Right lobe of liver (tissue), 4 donors: ENCODE data around the gene LRIT3.

Experiments used
- CTCF ChIP-seq, 4 donors: fragments of 200-600 bp in 3 of 4; fragments of 450-650 bp in 1 of 4; IDR thresholded peaks; one replicate each; pipeline versions ENCODE4 v1.5.1 to v1.8.0; 2016 to 2022; ENCODE audit warnings: antibody characterized with exemption in 4 of 4, mild to moderate bottlenecking in 2 of 4
- POLR2A ChIP-seq: fragments of 450-650 bp; IDR thresholded peaks from one replicate; pipeline ENCODE4 v1.6.1; 2017; ENCODE audit warnings: antibody characterized with exemption, mild to moderate bottlenecking
- donor health status: DM: no; HTN: no; CAD: no.
- donor health status: DM: no; HTN: no; CAD: no.
- donor health status: DM: no; HTN: yes; CAD: no.

GRCh38 chr4:109878355-109878754 lies 30.4 kb downstream of the LRIT3 start:
- TF ChIP-seq CTCF (IDR thresholded peaks at IDR 0.05) (no peak), POLR2A (no peak)
